GM12872 (cell line): Measurements from ENCODE around the gene IPO5.

ENCODE experiments used
- CTCF ChIP-seq: IDR thresholded peaks from 3 replicates; pipeline ENCODE4 v1.5.1; 2011; ENCODE audit warnings: low read depth, mild to moderate bottlenecking, low read length, moderate library complexity; ENCODE audit not compliant: insufficient read depth

The IPO5 gene

GRCh38 chr13:98068521-98068920 lies 115.0 kb downstream of the IPO5 start:
- TF ChIP-seq CTCF: no peak

- no peak for TF ChIP-seq CTCF
Observed at GRCh38 chr13:98069985-98070384, 116.5 kb downstream of the IPO5 start.

- no peak for TF ChIP-seq CTCF
Observed at GRCh38 chr13:98071316-98071715, 117.8 kb downstream of the IPO5 start.

- no peak for TF ChIP-seq CTCF
Observed at GRCh38 chr13:98072476-98072875, 119.0 kb downstream of the IPO5 start.
